HG02973 (cell line): Measurements from ENCODE around the gene CDC25A.

Source experiments
- ATAC-seq: cut with Tn5 transposase; IDR thresholded peaks from one replicate; pipeline ENCODE4 v1.9.1; 2021; ENCODE audit warnings: moderate library complexity; ENCODE audit not compliant: unreplicated experiment

CDC25A gene

DNA sequence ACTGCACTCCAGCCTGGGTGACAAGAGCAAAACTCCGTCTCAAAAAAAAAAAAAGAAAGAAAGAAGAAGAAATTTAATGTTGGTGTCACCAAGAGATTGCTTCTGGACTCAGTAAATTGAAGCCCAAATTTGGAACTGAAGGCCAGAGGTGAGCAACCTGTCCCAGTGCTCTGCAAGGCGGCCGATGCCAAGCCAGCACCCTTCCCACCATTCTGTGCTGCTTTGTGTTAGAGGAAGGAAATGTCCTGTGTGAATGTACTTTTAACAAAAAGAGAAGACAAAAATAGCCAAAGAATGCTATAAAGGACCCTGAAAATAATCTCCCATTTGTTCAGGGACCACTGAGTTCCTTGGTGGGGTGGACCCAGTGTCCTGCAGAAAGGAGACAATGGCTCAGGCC, 44.6 kb downstream of the CDC25A start:
- ATAC-seq = no peak

DNA sequence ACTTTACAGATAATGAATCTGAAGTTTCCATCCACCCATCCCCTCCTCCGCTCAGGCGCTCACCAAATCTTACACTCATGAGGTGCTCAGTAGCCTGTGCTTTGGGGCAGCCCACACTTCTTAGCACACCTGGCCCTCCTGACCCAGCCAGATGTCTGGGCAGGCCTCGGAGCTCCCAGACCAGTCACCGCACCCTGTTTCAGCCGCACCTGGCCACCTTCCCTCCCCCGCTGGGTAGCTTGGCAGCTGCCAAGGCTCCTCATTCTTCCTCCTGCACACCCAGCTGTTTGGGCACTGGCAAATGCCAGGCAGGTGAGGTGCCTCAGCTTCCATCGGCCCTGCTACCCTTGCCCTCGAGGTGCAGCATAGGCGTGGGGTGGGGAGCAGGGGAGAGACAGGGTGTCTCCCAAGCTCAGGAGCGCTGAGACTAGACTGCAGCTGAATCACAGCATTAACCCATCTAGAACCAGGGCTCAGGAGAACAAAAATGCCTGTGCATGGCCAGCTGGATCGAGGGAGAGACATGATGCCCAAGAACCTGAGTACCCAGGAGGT, 45.8 kb downstream of the CDC25A start:
- ATAC-seq = no peak

DNA sequence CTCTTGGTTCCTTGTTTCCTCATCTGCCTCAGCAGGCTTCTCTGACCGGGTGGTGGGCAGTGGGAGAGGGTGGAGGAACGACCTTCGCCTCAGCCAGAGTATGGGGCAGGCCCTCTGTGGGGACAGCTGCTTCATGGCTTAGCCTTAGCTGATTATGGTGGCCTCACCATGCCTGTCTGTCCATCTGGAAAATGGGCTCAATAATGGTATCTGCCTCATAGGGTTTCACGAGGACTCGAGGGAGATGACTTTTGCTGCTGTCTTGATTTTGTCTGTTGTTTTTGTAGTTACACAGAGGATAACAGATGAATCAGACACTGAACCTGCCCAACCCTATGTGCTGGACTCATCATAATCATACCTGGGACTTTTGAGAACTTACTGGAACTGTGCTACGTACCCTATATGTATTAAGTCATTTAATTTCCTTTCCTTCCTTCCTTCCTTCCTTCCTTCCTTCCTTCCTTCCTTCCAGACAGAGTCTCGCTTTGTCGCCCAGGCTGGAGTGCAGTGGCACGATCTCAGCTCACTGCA, 46.5 kb downstream of the CDC25A start:
- no peak for ATAC-seq

DNA sequence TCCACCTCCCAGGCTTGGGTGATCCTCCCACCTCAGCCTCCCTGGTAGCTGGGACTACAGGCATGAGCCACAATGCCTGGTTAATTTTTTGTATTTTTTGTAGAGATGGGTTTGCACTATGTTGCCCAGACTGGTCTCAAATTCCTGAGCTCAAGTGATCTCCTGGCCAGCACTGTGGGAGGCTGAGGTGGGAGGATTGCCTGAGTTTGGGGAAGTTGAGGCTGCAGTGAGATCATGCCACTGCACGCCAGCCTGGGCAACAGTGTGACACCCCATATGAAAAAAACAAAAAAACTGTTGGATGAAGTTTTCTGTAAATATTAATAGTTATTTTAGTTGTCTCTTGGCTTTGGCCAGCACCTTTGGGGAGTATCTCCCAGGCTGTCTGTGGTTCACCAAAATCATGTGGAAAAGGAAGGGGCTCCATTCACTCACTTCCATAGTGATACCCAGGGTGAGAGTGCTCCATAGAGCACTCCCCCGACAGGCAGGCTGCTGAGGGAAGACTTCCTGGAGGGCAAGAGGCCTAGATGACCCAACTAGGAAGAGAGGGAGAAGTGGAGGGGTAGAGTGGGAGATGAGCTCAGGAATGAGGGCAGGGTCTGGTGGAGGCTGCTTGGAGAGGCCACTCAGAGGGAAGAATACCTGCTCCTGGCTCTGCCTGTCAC, 47.1 kb downstream of the CDC25A start:
- no peak for ATAC-seq

DNA sequence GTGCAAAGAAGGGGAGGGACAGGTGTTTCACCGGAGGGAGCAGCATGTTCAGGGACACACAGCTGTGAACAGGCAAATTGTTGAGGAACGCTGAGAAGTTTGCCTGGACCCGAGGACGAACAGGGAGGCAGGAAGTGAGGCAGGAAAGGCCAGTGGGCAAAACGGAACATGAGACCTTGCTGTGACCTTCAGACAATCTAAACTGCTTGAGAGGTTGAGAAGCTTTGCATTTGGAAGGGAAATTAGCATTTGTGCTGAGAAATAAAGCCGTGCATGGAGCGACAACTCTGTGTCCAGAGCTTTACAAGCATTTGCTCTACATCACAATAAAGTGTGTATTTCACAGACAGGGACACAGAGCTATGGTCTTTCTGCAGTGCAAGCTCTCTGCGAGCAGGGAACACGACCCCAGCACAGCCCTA, 47.9 kb downstream of the CDC25A start:
- no peak for ATAC-seq

DNA sequence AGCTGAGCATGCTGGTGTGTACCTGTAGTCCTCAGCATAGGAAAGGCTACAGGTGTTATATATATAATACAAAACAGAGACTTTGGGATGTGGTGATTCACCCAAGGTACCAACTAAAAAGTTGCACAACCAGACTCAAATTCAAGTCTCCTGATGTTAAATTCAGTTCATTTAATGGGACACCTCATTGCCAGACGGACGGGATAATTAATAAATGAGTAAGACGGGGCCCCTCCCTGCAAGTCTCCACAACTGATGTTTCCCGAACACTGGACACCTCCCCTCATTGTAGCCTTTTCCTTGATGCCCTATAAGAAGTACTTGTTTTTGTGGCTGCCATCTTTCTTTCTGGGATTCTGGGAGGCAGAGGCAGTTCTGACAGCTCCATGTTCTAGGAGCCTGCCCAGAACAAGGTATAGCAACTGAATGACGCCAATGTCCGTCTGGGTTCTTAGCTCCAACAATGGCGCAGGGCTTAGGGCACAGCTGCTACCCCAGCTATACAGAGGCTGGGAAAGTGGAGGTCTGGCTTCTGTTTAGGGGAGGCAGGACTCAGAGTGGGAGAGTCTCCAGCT, 50.7 kb downstream of the CDC25A start:
- ATAC-seq = no peak

DNA sequence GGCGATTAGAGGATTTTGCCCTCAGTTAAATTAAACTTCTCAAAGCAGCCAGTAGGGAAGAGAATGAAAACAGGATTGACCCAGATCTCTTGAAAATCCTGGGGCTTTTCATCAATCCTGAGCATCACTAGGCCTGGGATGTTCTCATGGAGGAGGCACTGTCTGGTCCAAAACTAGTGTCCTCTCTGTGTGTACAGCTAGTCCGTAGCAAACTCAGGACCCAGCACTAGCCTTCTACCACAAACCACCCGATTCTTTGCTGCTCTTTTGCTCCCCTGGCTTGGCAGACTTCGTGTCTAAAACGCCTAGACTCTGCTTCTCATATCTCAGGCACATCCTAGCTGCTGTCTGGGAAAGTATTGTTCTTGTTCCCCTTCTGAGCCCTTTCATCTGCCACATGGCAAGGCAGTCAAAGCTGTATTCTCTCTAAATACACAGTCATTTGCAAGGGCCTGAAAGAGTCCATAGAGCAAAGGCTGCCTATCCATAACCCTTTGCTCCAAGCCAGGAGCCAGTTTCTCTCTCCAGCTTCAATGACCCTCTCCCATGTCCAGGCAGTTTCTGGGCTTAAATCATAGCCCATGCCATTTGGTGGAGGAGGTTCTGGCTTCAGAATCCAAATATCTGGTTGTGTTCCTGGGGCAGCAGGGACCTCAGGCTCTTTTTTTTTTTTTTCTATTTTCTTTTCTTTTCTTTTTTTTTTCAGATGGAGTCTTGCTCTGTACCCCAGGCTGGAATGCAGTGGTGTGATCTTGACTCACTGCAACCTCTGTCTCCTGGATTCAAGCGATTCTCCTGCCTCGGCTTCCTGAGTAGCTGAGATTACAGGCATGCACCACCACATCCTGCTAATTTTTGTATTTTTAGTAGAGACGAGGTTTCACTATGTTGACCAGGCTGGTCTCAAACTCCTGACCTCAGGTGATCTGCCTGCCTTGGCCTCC, 52.4 kb downstream of the CDC25A start:
- ATAC-seq = no peak

DNA sequence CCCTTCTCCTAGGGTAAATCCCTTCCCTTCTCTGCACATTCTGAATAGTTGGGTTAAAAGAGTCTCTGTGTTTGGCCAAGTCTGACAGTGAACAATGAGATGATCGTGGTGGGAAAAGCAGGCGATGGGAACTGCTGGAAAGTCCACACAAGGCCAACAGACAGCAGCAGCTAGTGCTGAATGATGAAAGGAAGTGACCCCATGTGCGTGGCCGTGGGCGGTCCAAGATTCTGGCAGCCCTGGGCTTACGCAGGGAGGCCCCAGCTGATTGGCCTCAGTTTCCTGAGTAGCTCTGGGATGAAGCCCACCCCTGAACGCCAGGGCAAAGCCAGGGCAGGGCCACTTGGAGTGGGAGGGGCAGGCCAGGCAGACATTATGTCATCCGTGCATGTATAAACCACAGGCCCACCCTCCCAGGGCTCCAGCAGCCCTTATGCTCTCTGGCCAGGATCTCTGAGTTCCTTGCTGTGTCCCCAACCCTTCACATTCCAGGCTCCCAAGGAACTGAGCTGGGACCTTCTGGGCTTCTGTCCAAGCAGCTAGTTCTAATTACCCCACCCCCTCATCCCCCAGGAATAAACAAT, 57.8 kb downstream of the CDC25A start:
- no peak for ATAC-seq

DNA sequence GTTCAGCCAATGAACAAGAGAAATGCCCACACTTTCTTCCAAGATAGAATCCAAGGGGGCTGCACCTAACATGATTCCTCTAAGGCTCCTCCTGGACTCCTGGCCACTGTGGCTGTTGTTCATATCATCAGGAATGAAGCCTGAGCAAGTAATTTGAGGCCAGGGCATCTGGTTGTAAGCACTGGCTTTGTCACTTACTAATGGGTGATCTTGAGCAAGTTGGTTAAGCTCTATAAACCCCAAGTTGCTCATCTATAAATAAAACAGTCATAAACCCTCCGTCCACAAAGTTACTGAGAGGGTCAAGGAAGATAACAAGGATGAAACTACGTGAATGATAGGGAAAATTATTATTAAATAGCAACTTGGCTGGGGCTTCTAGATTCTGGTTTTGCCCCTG, 58.3 kb downstream of the CDC25A start:
- no peak for ATAC-seq

DNA sequence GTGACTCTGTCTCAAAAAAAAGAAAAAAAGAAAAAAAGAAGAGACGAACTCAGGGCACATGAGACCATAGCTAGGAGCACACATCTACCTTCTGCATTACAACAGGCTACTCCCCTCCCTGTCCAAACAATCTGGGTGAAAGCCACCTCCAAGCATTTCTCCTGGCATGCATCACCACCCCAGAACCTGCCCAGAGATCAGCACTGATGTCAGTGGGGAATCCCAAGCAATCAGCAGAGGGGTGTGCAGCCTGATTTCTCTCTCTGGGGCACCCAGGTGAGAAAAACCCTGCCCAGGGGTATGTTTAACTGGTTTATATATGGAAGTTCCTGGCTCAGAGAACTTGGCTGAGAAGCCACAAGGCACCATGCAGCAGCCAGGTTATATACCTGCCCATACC, 59.4 kb downstream of the CDC25A start:
- no peak for ATAC-seq

DNA sequence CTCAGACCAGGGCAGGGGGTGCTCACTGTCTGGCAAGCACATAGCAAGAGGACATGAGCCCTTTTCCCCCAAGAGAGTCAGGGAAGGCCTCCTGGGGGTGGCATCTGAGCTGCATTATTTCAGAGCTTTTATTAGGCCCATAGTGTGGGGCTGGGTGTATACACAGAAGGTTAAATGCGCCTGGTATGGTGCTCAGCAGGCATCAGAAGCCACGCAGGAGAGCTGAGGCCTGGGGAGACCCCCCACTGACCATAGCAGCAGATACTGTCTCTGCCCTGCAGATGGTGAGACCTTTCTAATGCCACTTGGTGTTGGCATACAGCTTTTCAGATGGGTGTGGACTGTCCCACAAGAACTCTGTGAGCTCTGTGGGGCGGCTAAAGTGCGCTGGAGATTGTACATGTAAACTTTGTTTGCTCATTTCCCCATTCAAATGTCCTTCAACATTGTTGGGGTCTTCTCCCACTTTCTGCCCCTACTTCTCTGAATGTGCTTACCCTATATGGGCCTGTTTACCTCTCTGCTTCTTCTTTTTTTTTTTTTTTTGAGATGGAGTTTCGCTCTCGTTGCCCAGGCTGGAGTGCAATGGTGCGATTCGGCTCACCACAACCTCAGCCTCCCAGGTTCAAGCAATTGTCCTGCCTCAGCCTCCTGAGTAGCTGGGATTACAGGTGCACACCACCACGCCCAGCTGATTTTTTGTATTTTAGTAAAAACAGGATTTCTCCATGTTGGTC, 62.2 kb downstream of the CDC25A start:
- no peak for ATAC-seq

DNA sequence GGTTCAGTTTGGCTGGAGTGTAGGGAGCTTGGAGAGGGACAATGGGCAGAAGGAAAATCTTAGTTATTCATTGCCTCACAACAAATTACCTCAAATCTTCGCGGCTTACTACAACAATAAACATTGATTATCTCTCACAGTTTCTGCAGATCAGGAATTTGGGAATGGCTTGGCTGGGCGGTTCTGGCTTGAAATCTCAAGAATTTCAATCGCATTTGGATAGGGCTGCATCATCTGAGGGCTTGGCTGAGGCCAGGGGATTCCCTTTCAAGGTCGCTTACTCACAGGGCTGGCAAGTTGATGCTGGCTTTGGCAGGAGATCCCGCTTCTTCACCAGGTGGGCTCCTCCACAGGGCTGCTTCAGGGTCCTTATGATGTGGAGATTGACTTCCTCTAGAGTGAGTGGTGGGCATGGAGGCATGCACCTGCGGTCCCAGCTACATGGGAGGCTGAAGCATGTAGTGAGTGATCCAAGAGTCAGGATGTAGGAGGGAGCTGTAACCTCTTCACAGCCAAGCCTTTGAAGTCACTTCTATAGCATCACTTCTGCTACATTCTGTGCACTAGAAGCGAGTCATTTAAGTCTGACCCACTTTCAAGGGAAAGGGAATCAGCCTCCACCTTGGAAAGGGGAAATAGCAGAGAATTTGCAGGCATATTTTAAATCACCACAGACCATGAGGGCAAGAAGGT, 63.1 kb downstream of the CDC25A start:
- ATAC-seq = no peak

DNA sequence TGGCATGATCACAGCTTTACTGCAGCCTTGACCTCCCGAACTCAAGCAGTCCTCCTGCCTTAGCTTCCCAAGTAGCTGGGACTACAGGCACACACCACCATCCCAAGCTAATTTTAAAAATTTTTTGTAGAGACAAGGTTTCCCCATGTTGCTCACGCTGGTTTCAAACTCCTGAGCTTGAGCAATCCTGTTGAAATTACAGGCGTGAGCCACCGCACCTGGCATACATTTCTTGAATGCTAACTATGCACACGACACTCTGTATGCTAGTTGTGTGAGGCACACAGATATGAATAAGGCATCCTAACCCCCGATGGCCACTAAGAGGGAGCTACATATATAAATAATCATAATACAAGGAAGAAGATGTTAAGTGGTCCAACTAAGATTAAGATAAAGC, 64.9 kb downstream of the CDC25A start:
- ATAC-seq = no peak

DNA sequence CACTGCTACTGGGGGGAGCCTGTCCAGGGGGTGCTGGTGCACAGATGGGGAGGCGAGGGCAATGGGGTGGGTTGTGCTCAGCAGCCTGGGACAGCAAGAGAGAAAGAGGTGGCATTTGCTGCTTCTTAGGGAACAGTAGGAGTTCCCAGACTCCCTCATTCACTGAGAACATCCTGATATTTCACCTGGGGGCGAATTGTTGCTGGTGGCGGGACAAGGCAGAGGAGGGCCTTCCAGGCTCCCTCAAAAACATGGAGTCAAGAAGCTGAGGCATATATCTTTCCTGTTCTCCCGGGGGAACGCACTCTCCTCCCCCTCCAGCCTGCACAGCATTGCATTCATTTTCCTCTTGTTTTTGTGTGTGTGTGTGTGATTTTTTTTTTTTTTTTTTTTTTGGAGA, 65.7 kb downstream of the CDC25A start:
- no peak for ATAC-seq

DNA sequence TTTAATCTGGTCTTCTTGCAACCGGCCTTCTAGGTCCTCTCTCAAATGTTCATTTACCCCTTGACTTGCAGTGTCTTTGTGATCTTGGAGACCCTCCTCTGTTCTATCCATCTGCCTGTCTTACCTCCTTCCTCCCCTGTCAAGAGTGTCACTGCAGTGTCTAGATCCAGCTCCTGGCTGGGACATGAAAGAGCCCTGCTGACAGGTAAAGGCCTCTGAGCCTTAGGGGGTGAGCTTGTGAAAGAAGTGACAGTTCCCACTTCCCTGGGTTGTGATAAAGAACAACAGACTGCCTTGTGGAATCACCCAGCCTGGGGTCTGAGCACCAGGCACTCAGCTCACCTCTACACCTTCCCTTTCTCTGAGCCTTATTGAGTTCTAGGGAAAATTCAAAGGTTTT, 68.0 kb downstream of the CDC25A start:
- ATAC-seq = no peak

DNA sequence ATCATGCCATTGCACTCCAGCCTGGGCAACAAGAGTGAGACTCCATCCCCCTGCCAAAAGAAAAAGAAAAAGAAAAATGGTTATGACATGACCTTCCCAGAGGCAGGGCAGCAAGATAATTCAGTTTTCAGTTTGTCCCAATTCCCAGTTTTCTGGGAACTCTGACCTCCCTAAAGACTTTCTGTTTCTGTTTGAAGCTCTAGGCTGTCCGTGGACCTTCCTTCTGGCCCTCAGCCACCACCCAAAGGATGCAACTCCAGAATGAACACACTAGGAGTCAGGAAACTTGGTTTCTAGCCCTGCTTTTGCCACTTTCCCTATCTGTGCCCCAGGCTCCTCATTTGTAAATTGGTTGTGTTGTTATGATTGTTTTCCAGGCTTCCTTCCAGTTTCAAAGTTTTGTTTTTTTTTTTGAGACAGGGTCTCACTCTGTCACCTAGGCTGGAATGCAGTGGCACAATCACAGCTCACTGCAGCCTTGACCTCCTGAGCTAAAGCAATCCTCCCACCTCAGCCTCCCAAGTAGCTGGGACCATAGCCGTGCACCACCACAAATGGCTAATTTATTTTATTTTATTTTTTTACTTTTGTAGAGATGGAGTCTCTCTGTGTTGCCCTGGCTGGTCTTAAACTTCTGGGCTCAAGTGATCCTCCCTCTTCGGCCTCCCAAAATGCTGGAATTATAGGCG, 68.6 kb downstream of the CDC25A start:
- ATAC-seq = no peak

DNA sequence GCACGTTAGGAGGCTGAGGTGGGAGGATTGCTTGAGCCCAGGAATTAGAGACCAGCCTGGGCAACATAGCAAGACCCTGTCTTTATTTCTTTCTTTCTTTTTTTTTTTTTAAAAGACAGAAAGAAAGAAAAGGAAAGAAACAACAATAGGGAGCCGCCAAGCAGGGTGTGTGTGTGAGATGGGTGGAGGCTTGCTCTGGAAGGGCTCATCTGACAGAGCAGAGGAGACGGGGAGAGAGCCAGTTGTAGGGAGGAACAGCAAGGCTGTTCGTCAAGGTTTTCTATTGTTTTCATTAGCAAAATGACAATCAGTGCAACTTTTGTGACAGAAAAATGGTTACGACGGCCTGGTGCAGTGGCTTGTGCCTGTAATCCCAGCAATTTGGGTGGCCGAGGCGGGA, 69.3 kb downstream of the CDC25A start:
- no peak for ATAC-seq

DNA sequence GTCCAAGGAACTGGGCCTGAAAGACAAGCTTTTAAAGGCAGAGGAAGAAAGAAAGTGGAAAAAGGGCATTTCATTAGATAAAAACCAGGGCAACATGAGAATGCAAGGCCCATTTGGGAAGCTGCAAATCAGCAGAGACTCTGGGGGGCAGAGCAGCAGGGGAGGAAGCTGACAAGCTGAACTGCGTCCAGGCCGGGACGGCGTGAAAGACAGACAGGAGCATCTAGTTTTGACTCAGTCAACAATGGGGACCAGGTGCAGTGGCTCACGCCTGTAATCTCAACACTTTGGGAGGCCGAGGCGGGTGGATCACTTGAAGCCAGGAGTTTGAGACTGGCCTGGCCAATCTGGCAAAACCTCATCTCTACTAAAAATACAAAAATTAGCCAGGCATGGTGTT, 69.9 kb downstream of the CDC25A start:
- no peak for ATAC-seq

DNA sequence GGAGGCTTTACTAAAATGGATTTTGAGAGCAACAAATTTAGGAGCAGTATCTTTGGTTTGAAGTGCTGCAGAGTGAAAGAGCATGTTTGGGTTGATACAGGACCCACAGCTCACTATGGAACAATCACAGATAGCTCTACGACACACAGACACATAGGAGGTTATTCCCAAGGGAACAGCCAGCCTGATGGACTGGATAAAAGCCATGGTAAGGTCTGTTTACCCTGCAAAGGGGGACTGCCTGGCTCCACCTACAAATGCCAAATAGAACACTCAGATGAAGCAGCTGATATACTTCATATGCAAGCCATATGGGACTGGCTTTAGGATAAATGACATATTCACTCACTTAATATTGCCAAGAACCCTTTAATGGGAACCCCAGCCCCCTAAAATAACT, 75.4 kb downstream of the CDC25A start:
- no peak for ATAC-seq
